Activated T-helper 17 cell treated with anti-CD3 and anti-CD28 coated beads, Interleukin-2, amount 50 U/mL, for 72 hours (primary cell): Measurements from ENCODE around the gene LARP4B. TPM values are rescaled to one million over a fixed set of nuclear protein-coding genes. Genes with fewer than 3 reads are reported as not detected.

Experiments
- ATAC-seq: fragments of 150-1000 bp; cut with Tn5 transposase; replicated peaks from 2 replicates; pipeline ENCODE4 v1.10.0; 2021; ENCODE audit warnings: mild to moderate bottlenecking, moderate library complexity
- H3K27ac Mint-ChIP-seq: one replicate; pipeline ENCODE4 v1.8.0; 2022; ENCODE audit warnings: mixed read lengths
- H3K27me3 Mint-ChIP-seq: one replicate; pipeline ENCODE4 v1.8.0; 2022; ENCODE audit warnings: mixed read lengths
- H3K36me3 Mint-ChIP-seq: one replicate; pipeline ENCODE4 v1.8.0; 2022; ENCODE audit warnings: low read depth, mild to moderate bottlenecking, mixed read lengths
- H3K4me1 Mint-ChIP-seq: one replicate; pipeline ENCODE4 v1.8.0; 2022; ENCODE audit warnings: mixed read lengths
- H3K4me3 Mint-ChIP-seq: one replicate; pipeline ENCODE4 v1.8.0; 2022; ENCODE audit warnings: mild to moderate bottlenecking, mixed read lengths
- H3K9me3 Mint-ChIP-seq: one replicate; pipeline ENCODE4 v1.8.0; 2022; ENCODE audit warnings: mixed read lengths
- total RNA-seq, 2 donors: library from RNA; stranded (reverse); gene quantifications; one replicate each; pipeline ENCODE4 v1.2.3, GENCODE V29; 2022

The LARP4B gene
- total RNA-seq, 2 donors from 2014 or later = 85.5 to 119 TPM

GRCh38 chr10:853017-853416 lies 78.5 kb downstream of the LARP4B start:
- Mint-ChIP-seq H3K27ac (no peak overlapping the region), H3K9me3 (no peaks in the 10 kb centered on the region), H3K36me3 (peaks cover 100% of the 10 kb centered on the region), H3K4me3 (no peak overlapping the region), H3K4me1 (peaks cover 19% of the 10 kb centered on the region), H3K27me3 (no peaks in the 10 kb centered on the region)
- ATAC-seq = no peak

GRCh38 chr10:852386-852785 lies 79.1 kb downstream of the LARP4B start:
- peaks cover 100% of the 10 kb centered on the region for H3K36me3 Mint-ChIP-seq
- H3K27ac Mint-ChIP-seq = peak overlapping the region; percentile 25
- peaks cover 19% of the 10 kb centered on the region for H3K4me1 Mint-ChIP-seq
- H3K4me3 Mint-ChIP-seq = no peak overlapping the region
- no peak for ATAC-seq
- H3K9me3 Mint-ChIP-seq = no peaks in the 10 kb centered on the region
- H3K27me3 Mint-ChIP-seq = no peaks in the 10 kb centered on the region

GRCh38 chr10:851901-852300 lies 79.6 kb downstream of the LARP4B start:
- H3K4me1 Mint-ChIP-seq = peaks cover 18% of the 10 kb centered on the region
- no peaks in the 10 kb centered on the region for H3K9me3 Mint-ChIP-seq
- H3K27ac Mint-ChIP-seq = peak overlapping the region; percentile 25
- peaks cover 100% of the 10 kb centered on the region for H3K36me3 Mint-ChIP-seq
- peak; percentile 31 for ATAC-seq
- H3K27me3 Mint-ChIP-seq = no peaks in the 10 kb centered on the region
- H3K4me3 Mint-ChIP-seq = no peak overlapping the region

- Mint-ChIP-seq H3K4me3 (no peak overlapping the region), H3K36me3 (peaks cover 100% of the 10 kb centered on the region), H3K9me3 (no peaks in the 10 kb centered on the region), H3K27me3 (no peaks in the 10 kb centered on the region), H3K27ac (no peak overlapping the region), H3K4me1 (peaks cover 31% of the 10 kb centered on the region)
- no peak for ATAC-seq
Observed at GRCh38 chr10:850093-850492, 81.4 kb downstream of the LARP4B start.

GRCh38 chr10:847868-848267 lies 83.6 kb downstream of the LARP4B start:
- no peaks in the 10 kb centered on the region for H3K27me3 Mint-ChIP-seq
- H3K9me3 Mint-ChIP-seq = no peaks in the 10 kb centered on the region
- peaks cover 31% of the 10 kb centered on the region for H3K4me1 Mint-ChIP-seq
- H3K4me3 Mint-ChIP-seq = no peak overlapping the region
- ATAC-seq = no peak
- H3K27ac Mint-ChIP-seq = peak overlapping the region; percentile 18
- peaks cover 100% of the 10 kb centered on the region for H3K36me3 Mint-ChIP-seq

GRCh38 chr10:846126-846685 lies 85.3 kb downstream of the LARP4B start:
- peaks cover 100% of the 10 kb centered on the region for H3K36me3 Mint-ChIP-seq
- H3K4me3 Mint-ChIP-seq = no peak overlapping the region
- H3K27ac Mint-ChIP-seq = peak overlapping the region; percentile 45
- no peaks in the 10 kb centered on the region for H3K27me3 Mint-ChIP-seq
- H3K4me1 Mint-ChIP-seq = peaks cover 23% of the 10 kb centered on the region
- ATAC-seq = no peak
- H3K9me3 Mint-ChIP-seq = no peaks in the 10 kb centered on the region

- peaks cover 100% of the 10 kb centered on the region for H3K36me3 Mint-ChIP-seq
- H3K27ac Mint-ChIP-seq = peak overlapping the region; percentile 45
- no peaks in the 10 kb centered on the region for H3K27me3 Mint-ChIP-seq
- no peak overlapping the region for H3K4me3 Mint-ChIP-seq
- ATAC-seq = no peak
- peaks cover 23% of the 10 kb centered on the region for H3K4me1 Mint-ChIP-seq
- no peaks in the 10 kb centered on the region for H3K9me3 Mint-ChIP-seq
Observed at GRCh38 chr10:845526-845925, 86.0 kb downstream of the LARP4B start.

- no peak overlapping the region for H3K4me3 Mint-ChIP-seq
- H3K9me3 Mint-ChIP-seq = no peaks in the 10 kb centered on the region
- H3K27ac Mint-ChIP-seq = peak overlapping the region; percentile 47
- H3K4me1 Mint-ChIP-seq = peaks cover 23% of the 10 kb centered on the region
- ATAC-seq = no peak
- no peaks in the 10 kb centered on the region for H3K27me3 Mint-ChIP-seq
- peaks cover 100% of the 10 kb centered on the region for H3K36me3 Mint-ChIP-seq
Observed at GRCh38 chr10:844552-844951, 87.0 kb downstream of the LARP4B start.

GRCh38 chr10:843703-844102 lies 87.8 kb downstream of the LARP4B start:
- H3K36me3 Mint-ChIP-seq = peaks cover 100% of the 10 kb centered on the region
- H3K27me3 Mint-ChIP-seq = no peaks in the 10 kb centered on the region
- no peak overlapping the region for H3K4me3 Mint-ChIP-seq
- H3K9me3 Mint-ChIP-seq = no peaks in the 10 kb centered on the region
- ATAC-seq = no peak
- H3K27ac Mint-ChIP-seq = peak overlapping the region; percentile 47
- peaks cover 23% of the 10 kb centered on the region for H3K4me1 Mint-ChIP-seq

- Mint-ChIP-seq H3K9me3 (no peaks in the 10 kb centered on the region), H3K4me1 (peaks cover 18% of the 10 kb centered on the region), H3K4me3 (no peak overlapping the region), H3K27me3 (no peaks in the 10 kb centered on the region), H3K27ac (no peak overlapping the region), H3K36me3 (peaks cover 100% of the 10 kb centered on the region)
- ATAC-seq = no peak
Observed at GRCh38 chr10:842795-843194, 88.7 kb downstream of the LARP4B start.

- Mint-ChIP-seq H3K27me3 (no peaks in the 10 kb centered on the region), H3K9me3 (no peaks in the 10 kb centered on the region), H3K36me3 (peaks cover 100% of the 10 kb centered on the region), H3K27ac (no peak overlapping the region), H3K4me3 (no peak overlapping the region), H3K4me1 (peaks cover 11% of the 10 kb centered on the region)
- no peak for ATAC-seq
Observed at GRCh38 chr10:841535-841934, 90.0 kb downstream of the LARP4B start.

- Mint-ChIP-seq H3K9me3 (no peaks in the 10 kb centered on the region), H3K27ac (no peak overlapping the region), H3K4me1 (no peaks in the 10 kb centered on the region), H3K36me3 (peaks cover 100% of the 10 kb centered on the region), H3K27me3 (no peaks in the 10 kb centered on the region), H3K4me3 (no peak overlapping the region)
- ATAC-seq = no peak
Observed at GRCh38 chr10:839550-840205, 91.8 kb downstream of the LARP4B start.

- H3K4me3 Mint-ChIP-seq = no peak overlapping the region
- H3K4me1 Mint-ChIP-seq = no peaks in the 10 kb centered on the region
- no peak for ATAC-seq
- no peaks in the 10 kb centered on the region for H3K9me3 Mint-ChIP-seq
- H3K27ac Mint-ChIP-seq = no peak overlapping the region
- H3K36me3 Mint-ChIP-seq = peaks cover 100% of the 10 kb centered on the region
- H3K27me3 Mint-ChIP-seq = no peaks in the 10 kb centered on the region
Observed at GRCh38 chr10:836782-837181, 94.7 kb downstream of the LARP4B start.

GRCh38 chr10:834493-834892 lies 97.0 kb downstream of the LARP4B start:
- Mint-ChIP-seq H3K27me3 (no peaks in the 10 kb centered on the region), H3K36me3 (peaks cover 100% of the 10 kb centered on the region), H3K4me3 (no peak overlapping the region), H3K9me3 (no peaks in the 10 kb centered on the region), H3K4me1 (no peaks in the 10 kb centered on the region), H3K27ac (no peak overlapping the region)
- no peak for ATAC-seq

GRCh38 chr10:829241-829640 lies 102.3 kb downstream of the LARP4B start:
- Mint-ChIP-seq H3K27me3 (no peaks in the 10 kb centered on the region), H3K4me3 (no peak overlapping the region), H3K36me3 (peaks cover 100% of the 10 kb centered on the region), H3K27ac (no peak overlapping the region), H3K9me3 (no peaks in the 10 kb centered on the region), H3K4me1 (peaks cover 5% of the 10 kb centered on the region)
- no peak for ATAC-seq
